ENCODE data around the gene KDELR3.

Gene KDELR3

DNA sequence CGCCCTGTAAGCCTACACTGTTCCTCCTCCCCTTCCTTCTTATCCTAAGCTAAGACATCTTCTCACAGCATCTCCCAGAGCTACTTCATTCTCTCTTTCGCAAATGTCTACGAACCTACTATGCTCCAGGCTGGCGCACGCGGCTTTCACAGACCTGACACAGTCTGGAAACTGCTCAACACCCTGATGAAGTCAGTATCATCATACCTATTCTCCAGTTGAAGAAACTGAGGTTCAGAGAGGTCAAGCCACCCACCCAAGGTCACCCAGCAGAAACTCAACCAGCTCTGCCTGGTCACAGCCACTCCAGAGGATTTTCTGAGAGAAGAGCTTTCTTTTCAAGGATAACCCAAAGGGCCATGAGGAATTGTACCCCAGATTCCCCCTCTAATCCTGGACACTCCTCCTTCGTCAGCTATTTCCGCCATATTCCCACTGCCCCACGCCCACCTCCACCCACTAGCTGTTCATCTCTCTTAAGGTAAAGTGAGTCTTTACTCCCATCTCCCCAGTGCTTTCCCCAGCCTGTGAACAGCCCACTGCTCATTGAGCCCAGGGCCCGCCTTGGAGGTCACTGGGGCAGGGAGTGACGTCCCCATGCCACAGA is 14.7 kb upstream of the KDELR3 start:
- no peak for TF ChIP-seq RAD21 (IDR thresholded peaks at IDR 0.05; ENCODE audit: low read depth)
- TF ChIP-seq TAF1 (IDR thresholded peaks at IDR 0.05; ENCODE audit: low read depth) = no peak
- TF ChIP-seq CREB1 (IDR thresholded peaks at IDR 0.05; ENCODE audit: low read depth) = no peak
- no peak for TF ChIP-seq FOXM1 (IDR thresholded peaks at IDR 0.05; ENCODE audit: borderline replicate concordance, low read depth)
- TF ChIP-seq, protein P1, sequence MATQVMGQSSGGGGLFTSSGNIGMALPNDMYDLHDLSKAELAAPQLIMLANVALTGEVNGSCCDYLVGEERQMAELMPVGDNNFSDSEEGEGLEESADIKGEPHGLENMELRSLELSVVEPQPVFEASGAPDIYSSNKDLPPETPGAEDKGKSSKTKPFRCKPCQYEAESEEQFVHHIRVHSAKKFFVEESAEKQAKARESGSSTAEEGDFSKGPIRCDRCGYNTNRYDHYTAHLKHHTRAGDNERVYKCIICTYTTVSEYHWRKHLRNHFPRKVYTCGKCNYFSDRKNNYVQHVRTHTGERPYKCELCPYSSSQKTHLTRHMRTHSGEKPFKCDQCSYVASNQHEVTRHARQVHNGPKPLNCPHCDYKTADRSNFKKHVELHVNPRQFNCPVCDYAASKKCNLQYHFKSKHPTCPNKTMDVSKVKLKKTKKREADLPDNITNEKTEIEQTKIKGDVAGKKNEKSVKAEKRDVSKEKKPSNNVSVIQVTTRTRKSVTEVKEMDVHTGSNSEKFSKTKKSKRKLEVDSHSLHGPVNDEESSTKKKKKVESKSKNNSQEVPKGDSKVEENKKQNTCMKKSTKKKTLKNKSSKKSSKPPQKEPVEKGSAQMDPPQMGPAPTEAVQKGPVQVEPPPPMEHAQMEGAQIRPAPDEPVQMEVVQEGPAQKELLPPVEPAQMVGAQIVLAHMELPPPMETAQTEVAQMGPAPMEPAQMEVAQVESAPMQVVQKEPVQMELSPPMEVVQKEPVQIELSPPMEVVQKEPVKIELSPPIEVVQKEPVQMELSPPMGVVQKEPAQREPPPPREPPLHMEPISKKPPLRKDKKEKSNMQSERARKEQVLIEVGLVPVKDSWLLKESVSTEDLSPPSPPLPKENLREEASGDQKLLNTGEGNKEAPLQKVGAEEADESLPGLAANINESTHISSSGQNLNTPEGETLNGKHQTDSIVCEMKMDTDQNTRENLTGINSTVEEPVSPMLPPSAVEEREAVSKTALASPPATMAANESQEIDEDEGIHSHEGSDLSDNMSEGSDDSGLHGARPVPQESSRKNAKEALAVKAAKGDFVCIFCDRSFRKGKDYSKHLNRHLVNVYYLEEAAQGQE (IDR thresholded peaks at IDR 0.05; ENCODE audit: low read depth) = no peak
- no peak for TF ChIP-seq TCF12 (IDR thresholded peaks at IDR 0.05; ENCODE audit: low read depth)

DNA sequence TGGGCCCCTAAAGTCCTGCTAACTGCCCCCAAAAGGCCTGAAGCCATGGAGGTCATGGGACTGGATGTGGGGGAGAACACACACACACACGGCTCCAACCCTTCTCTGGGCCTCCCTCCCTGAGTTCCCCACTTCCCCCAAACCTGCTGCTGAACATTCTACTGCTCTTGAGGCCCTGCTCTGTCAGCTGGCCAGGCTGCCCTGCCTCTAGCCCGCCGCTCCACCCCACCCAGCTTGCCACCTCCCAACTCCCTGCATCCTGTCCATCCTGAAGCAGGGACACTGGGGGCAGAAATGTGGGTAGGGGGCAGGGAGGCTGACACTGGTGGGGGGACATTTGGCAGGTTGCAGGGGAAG is 13.9 kb upstream of the KDELR3 start:
- TF ChIP-seq, protein P2, sequence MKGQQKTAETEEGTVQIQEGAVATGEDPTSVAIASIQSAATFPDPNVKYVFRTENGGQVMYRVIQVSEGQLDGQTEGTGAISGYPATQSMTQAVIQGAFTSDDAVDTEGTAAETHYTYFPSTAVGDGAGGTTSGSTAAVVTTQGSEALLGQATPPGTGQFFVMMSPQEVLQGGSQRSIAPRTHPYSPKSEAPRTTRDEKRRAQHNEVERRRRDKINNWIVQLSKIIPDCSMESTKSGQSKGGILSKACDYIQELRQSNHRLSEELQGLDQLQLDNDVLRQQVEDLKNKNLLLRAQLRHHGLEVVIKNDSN (IDR thresholded peaks at IDR 0.05) = no peak
- no peak for TF ChIP-seq EP300 (IDR thresholded peaks at IDR 0.05; ENCODE audit: borderline replicate concordance)
- no peak for TF ChIP-seq FOXM1 (IDR thresholded peaks at IDR 0.05; ENCODE audit: borderline replicate concordance, low read depth)
- TF ChIP-seq CREB1 (IDR thresholded peaks at IDR 0.05; ENCODE audit: low read depth) = no peak
- TF ChIP-seq TAF1 (IDR thresholded peaks at IDR 0.05; ENCODE audit: low read depth) = no peak
- no peak for TF ChIP-seq CEBPB (IDR thresholded peaks at IDR 0.05)
- TF ChIP-seq, protein P1 (IDR thresholded peaks at IDR 0.05; ENCODE audit: low read depth) = no peak
- no peak for TF ChIP-seq ZBTB7A (IDR thresholded peaks at IDR 0.05; ENCODE audit: low read depth)
- TF ChIP-seq, protein P3, sequence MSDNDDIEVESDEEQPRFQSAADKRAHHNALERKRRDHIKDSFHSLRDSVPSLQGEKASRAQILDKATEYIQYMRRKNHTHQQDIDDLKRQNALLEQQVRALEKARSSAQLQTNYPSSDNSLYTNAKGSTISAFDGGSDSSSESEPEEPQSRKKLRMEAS (IDR thresholded peaks at IDR 0.05) = no peak
- no peak for TF ChIP-seq YY1 (IDR thresholded peaks at IDR 0.05; ENCODE audit: low read depth)
- no peak for TF ChIP-seq TEAD4 (IDR thresholded peaks at IDR 0.05)
- no peak for TF ChIP-seq EGR1 (IDR thresholded peaks at IDR 0.05)
- no peak for TF ChIP-seq TCF12 (IDR thresholded peaks at IDR 0.05; ENCODE audit: low read depth)
- TF ChIP-seq RAD21 (IDR thresholded peaks at IDR 0.05; ENCODE audit: low read depth) = no peak
- TF ChIP-seq NFIC (IDR thresholded peaks at IDR 0.05) = no peak

DNA sequence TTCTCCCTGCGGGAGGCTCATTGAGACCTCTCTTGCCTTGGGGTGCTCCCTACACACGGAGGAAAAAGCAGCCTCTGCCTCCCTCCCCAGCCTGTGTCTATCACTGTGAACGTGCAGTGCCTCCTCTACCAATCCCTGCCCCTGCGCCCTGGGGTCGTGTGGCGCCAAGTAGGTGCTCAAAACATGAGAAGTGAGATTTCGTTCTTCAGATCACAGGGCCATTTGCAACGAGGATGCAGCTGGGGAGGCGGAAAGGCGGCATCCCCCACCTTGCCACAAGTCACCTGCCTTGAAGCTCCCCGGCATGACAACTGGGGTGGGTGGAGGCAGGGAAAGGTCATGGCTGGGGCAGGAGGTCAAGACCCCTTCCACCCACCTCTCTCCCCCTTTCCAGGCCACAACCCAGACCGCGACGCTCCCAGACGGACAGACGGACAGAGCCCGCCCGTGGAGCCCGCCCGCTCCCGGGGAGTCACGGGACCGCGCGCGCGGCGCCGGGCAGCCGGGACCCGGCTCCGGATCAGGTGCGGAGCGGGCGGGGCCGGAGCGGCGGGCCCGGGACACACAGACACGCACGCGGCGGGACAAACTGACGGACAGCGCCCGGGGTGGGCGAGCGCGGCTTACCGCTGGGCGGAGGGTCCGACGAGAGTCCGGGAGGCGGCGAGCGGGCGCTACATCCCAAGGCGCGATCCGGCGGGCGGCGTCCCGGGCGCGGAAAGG is 13.4 kb upstream of the KDELR3 start:
- no peak for TF ChIP-seq CEBPB (IDR thresholded peaks at IDR 0.05)
- no peak for TF ChIP-seq RAD21 (IDR thresholded peaks at IDR 0.05; ENCODE audit: low read depth)
- TF ChIP-seq YY1 (IDR thresholded peaks at IDR 0.05; ENCODE audit: low read depth) = no peak
- TF ChIP-seq TAF1 (IDR thresholded peaks at IDR 0.05; ENCODE audit: low read depth) = no peak
- TF ChIP-seq TEAD4 (IDR thresholded peaks at IDR 0.05) = no peak
- TF ChIP-seq, protein P3 (IDR thresholded peaks at IDR 0.05) = no peak
- TF ChIP-seq, protein P1 (IDR thresholded peaks at IDR 0.05; ENCODE audit: low read depth) = no peak
- no peak for TF ChIP-seq CREB1 (IDR thresholded peaks at IDR 0.05; ENCODE audit: low read depth)
- TF ChIP-seq EP300 (IDR thresholded peaks at IDR 0.05; ENCODE audit: borderline replicate concordance) = no peak
- TF ChIP-seq, protein P2 (IDR thresholded peaks at IDR 0.05) = no peak
- no peak for TF ChIP-seq EGR1 (IDR thresholded peaks at IDR 0.05)
- no peak for TF ChIP-seq ZBTB7A (IDR thresholded peaks at IDR 0.05; ENCODE audit: low read depth)
- TF ChIP-seq NFIC (IDR thresholded peaks at IDR 0.05) = no peak

DNA sequence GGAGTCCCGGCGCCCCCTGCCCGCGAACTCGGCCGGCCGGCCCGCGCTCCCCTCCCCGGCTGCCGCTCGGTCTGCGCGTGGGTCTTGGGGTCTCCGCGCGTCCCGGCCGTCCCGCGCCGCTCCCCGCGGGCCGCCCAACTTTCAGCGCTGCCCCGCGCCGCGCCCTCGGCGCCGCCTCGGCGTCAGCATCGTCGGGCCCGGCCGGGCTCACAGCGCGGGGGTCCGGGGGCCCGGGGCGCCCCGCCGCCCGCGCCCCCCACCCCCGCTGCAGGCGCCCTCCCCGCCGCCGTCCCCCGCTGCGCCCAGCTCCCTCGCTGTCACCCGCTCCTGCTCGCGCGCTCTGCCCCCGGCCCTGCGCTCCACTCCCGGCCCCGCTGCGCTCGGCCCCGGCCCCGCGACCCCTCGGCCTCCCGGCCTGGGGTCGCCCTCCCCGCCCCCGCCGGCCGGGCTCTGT is 12.8 kb upstream of the KDELR3 start, which contains the start of gene KCNJ4:
Gene KCNJ4, minus strand, starts transcription at position 124 of the 454 bp plus-strand sequence. CDS start 27,067 bp downstream, outside the sequence.
- TF ChIP-seq, protein P3 (IDR thresholded peaks at IDR 0.05) = no peak
- TF ChIP-seq TAF1 (IDR thresholded peaks at IDR 0.05; ENCODE audit: low read depth) (no peak), NFIC (IDR thresholded peaks at IDR 0.05) (no peak), RAD21 (IDR thresholded peaks at IDR 0.05; ENCODE audit: low read depth) (no peak), CEBPB (IDR thresholded peaks at IDR 0.05) (no peak), EP300 (IDR thresholded peaks at IDR 0.05; ENCODE audit: borderline replicate concordance) (no peak), TEAD4 (IDR thresholded peaks at IDR 0.05) (no peak), ZBTB7A (IDR thresholded peaks at IDR 0.05; ENCODE audit: low read depth) (no peak), EGR1 (IDR thresholded peaks at IDR 0.05) (no peak), CREB1 (IDR thresholded peaks at IDR 0.05; ENCODE audit: low read depth) (no peak), FOXM1 (IDR thresholded peaks at IDR 0.05; ENCODE audit: borderline replicate concordance, low read depth) (no peak)
- TF ChIP-seq, protein P1 (IDR thresholded peaks at IDR 0.05; ENCODE audit: low read depth) = no peak

All from Ishikawa (cell line).